HG02623 (cell line): ENCODE measurements around the gene ADCY5.

Experiments
- ATAC-seq: cut with Tn5 transposase; IDR thresholded peaks from one replicate; pipeline ENCODE4 v1.9.1; 2021; ENCODE audit warnings: moderate library complexity; ENCODE audit not compliant: unreplicated experiment

ADCY5 gene

DNA sequence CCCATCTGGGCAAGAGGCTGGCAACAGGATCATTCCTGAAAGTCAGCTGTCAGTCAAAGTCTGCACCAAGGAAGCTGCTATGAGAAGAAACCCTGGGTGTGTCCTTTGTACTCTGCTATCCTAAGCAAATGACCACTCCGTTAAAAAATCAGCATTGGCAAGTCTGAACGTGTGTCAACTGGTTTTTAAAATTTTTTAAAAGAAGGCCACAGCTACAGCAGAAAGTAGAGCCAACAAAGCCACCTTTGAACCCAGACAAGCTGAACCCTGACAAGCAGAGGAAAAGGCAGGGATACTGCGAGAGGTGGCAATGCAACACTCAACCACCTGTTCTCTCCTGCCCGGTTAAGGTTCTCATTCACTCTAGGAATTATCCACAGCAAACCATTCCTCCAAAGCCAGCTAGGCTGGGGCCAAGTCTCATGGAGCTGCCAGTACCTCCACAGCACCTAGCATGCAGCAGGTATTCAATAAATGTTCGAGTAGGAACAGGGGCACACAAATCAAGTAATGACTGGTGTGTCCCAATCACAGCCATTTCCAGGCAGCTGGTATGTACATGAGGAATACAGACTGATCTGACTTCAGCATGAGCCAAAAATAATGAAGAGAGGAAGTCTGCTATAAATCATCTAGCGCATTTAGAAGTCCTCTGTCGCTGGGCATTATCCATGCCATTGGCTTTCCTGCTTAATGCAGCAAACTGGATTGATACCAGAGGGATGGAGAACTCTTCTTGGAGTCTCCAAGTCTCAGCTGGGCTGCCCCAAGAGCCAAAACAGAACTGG, 76.0 kb downstream of the ADCY5 start:
- ATAC-seq: no peak

DNA sequence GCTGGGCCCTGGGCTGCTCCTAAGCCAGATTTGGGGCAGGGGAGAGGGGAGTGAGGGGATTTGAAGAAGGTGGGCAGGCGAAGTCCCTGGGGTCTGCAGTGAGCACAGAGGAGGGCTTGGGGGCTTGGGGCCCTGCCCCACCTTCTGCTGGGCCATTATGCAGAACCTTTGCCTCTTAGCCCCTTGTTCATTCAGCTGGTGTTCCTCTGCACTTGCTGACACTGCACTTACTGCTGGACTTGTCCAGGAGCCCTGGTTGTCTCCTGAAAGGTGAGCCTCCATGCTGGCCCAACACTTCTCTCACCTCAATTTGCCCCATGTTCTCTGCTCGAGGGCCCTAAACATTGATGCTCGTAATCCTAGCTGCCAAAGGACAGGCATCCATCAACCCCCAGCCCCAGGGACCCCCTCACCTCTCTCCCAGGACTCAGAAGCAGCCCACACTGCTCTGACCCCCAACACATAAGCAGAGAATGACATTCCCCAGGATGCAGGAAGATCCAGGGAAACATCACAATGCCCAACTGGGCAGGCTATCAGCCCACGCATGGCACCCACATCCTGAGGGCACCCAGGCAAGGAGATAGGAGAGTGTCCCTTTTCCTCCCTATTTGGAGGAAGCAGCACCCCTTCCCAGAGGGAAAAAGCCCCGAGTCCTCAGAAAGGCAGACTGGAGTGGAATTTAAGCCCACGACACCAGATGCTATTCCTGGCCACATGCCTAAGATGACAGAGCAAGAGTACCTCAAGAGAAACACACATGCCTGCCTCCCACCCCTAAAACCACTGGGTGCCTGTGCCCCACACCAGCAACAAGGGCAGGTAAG, 76.8 kb downstream of the ADCY5 start:
- no peak for ATAC-seq

DNA sequence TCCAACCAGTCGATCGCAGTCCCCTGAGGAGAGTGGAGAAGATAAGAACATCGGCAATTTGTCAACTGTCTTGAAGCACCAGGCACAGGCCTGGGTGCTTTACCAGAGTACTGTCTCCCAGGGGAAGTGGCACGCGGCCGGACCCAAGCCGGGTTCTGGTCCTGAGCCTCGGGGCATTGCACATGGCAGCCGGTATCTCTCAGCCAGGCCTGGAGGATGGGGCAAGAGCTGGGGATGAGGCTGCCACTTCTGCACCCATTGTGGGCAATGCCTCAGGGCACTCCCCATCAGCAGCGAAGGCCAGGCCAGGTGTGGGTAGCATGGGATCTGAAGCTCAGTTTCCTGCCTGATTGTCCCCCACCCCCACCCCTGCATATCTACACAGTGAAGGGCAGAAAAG, 77.5 kb downstream of the ADCY5 start:
- no peak for ATAC-seq

DNA sequence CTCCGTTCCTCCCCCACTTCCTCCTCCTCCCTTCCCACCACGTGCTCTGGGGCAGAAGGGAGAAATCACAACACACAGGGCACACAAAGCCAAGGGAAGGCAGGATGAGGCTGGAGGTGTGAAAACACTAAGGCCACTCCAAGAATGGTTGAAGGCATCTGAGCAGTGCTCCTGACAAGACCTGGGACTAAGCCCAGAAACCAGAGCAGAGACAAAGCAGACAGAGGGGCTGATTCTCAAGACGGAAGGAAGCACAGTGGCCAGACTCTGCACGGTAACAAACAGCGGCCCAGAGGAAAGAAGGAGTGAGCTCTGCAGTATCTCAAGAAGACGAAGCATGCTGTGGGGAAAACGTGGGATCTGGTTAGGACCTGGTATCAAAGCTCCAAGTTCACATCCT, 78.1 kb downstream of the ADCY5 start:
- ATAC-seq: no peak

DNA sequence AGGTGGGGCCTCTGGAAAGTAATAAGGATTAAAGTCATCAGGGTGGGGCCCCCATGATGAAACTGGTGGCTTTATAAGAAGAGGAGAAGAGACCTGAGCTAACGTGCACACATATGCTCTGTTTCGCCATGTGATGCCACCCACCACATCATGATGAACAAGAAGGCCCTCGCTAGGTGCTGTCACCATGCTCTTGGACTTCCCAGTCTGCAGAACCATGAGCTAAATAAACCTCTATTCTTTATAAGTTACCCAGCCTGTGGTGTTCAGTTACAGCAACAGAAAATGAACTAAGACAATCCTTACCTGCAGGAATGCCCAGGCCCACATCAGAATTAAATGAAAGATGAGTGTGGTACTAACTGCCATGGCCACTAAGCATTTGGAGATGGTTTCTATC, 79.8 kb downstream of the ADCY5 start:
- no peak for ATAC-seq

DNA sequence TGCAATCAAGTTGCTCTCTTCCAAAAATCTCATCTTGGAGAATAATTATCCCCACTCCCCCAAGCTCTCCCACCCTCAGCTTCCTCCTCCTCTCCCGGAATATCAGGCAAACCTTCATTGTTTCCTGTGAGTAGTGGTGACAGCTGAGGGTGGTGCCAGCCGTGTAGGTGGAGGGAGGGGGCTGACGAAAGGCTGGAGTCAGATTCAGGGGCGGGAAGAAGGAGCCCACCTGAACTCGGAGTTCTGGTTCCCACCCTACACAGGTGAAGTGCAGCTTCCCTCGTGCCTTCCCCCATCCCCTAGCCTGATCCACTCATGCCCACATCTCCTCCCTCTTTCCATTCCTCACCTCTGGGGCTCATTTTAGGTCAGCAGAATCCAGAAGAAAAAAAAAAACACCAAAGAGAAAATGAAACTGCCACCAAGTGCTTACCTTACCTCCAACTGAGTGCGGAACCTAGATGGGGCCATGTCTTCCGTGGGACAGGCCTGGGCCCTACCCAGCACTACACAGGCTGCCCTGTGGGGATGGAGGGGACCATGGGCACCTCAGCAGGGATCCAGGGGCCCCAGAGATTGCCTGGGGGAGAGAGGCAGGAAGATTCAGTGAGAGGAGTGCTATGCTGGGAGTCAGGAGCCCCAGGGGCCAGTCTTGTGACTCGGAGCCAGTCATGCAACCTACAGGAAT, 81.3 kb downstream of the ADCY5 start:
- no peak for ATAC-seq

DNA sequence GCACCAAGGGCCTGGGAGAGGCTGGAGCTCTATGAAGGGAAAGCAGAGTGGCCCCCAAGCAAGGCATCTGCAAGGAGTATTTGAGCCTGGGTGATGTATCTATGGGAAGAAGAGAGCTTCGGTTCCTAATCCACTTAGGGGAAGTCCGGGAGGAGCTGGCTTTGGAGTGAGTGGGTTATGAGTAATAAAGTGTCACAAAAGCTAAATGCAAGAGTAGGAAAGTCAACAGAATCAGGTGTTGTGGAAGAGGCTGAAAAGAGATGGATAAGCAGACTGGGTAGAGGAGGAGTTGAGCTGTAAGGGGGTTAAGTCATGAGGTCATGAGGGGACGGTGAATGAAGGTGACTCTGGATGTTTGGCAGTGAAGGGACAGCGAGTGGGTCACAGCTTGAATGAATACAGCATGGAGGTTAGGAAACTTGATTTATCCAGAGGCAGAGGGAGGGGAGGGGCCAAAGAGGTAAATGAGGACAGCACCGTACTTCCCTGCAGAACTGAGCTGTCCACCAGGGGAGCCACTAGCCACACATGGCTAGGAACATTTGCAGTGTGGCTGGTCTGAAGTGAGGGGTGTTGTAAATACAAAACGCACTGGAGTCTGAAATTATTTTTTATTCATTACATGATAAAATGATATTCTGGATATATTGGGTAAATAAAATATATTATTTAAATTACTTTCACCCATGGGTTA, 83.3 kb downstream of the ADCY5 start:
- ATAC-seq: no peak

DNA sequence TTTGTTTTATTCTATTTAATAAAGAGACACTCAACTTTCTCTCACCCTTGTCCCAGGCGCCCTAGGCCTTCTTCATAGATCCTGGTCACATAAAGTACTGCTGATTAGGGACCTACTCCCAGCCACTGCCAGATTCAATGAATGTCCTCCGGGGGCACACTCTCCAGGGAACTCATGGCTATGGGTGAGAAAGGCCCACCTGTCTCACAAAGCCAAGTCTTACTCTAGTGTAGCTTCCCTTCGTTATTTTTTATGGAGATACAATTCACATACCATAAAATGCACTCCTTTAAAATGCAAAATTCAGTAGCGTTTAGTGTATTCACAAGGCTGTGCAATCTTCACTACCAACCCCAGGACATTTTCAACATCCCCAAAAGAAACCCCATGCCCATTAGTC, 87.8 kb downstream of the ADCY5 start:
- no peak for ATAC-seq

DNA sequence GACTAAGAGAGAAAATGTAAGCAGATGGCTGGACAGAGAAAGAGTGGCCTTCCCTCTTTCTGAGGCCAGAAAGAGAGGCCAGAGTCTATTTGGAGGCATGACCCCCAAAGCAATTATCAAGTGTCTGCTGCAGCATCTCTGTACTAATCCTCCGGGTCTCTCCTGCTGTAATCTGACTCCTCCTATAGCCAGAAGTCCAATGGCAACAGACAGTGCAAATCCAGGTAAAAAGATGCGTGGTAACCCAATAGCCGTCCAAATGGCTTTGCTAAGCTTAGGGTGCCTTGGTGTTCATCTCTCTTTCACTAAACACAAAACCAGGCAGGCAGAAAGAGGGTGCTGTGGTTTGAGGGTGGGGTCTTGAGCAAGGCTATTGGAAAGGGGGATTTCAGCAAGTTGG, 91.6 kb downstream of the ADCY5 start:
- ATAC-seq: no peak

DNA sequence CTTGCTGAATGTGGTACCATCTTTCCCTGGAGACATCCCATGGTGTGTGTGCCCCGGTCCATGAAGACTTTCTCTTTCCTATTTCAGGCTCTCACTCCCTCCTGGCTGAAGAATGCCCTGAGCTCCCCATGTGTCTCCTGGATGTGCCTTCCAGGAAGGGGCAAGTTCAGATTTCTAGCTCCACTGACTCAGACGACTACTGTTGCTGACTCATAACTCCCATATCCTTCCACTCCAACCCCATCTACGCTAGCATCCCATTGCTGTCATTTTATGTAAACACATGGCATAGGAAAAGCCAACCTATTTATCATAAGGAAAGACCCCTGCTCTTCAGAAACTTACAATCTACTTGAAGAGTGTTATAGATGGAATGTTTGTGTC, 95.0 kb downstream of the ADCY5 start:
- no peak for ATAC-seq

DNA sequence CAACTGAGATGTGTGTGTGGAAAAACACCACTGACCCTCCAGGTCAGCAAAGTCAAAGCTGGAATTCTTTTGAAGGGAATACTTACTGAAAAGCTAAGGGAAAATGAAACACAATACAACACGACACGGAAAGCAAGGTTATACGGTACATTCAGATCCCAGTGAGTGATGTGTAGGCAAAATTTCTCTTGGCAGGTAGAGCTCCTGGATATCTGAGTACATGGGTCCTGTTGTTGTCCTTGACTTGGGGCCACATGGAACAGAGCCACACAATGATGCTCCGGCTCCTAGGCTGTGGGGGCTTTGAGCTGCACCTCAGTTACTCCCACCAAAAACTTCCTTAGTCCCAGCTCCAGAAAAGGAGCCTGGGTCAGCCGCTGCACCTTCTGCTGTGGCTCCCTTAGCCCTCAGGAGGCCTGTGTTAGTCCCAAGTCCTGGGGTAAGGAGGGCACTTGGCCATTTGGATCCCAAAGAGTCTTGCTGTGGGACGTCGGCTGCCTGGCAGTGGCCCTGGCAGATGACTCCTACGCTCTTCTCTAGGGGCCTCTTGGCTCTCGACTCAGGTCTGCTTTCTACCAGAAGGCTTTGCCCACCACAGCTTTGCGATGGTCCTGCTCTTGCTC, 95.6 kb downstream of the ADCY5 start:
- ATAC-seq: no peak

DNA sequence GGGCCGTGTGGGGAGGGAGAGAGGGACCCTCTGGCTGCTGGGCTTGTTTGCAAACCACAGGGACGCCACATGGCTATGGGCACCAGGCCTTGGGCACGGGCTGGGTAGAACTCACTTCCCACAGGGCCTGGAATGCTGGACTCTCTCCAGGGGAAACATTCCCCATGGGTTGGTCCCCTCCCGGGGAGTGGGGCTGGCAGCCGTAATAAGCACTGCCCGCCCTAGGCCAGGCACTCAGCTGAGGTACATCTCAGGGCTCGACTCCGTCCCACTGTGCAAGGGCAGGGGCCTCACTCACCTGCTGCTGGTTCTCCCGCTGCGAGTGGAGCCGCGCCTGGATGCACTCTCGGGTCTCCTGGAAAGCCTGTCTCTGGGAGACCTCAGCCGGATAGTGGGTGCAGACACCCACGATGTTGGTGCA, 96.7 kb downstream of the ADCY5 start:
- no peak for ATAC-seq

DNA sequence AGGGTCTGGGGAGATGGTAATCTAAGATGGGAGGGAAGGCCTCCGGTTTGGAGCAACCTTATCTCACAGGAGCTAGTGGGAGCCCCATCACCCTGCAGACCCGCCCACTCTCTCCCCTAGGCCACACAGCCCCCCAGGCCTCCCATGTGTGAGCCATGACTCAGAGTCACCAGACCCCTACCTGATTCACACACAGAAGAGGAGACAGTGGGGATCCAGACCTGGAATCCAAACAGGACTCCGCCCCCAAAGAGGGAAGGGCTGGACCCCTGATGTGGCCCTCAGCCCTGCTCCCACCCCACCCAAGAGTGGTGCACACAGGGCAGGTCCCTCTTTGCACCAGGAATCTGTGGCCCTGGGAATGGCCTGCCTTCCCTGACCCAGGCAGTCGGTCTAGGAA, 97.4 kb downstream of the ADCY5 start:
- no peak for ATAC-seq

DNA sequence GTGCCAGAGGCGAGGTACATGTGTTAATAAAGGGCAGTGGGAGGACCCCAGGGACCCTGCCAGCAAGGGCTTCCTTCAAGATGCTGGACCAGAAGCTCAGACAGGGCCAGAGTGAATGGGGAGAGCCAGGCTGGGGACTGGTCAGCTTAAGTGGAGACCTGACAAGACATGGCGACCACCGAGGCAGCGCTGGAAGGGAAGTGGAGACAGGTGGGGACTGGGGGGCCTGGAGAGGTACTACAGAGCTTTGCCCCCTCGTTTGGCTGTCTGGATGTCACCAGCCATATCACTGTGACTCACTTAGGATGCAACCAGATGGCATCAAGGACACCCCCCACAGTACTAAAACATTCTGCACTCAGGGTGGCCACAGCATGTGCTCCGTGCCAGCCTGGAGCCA, 97.9 kb downstream of the ADCY5 start:
- ATAC-seq: no peak

DNA sequence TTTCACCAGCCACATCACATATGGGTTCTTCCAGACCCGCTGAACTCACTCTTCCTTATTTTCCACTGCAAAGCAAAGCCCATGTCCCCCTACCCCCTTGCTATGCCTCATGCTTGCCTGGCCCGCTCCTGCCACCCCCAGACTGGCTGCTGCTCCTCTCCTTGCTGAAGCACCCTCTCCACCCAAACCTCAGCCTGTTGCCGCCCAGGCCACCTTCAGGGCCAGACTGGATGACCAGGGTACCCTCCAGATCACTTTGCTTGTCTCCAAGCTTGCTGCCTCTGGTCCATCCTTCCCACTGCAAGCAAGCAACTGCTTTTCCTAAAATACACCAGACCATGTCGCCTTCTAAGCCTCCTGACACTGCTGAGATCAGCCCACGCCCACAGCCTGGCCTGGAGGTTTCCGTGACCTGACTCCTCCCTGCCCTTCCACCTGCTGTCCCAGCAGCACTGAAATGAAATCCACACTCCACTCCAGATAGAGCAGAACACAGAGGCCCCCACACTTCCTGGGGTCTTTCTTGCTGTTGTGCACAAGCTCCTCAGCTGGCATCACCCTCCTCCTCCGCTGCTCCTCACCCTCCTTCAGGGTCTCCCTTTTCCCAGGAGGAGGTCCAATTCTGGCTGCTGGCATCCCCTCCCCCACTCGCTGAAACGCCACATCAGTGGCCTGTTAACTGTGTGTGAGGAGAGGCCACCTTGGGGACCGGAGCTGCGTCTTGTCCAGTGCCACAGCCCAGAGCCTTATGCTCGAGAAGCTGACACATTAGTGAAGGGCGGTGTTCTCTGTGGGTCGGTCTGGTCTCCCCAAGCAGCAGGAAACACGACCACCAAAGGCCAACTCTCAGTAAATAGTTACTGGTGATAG, 99.1 kb downstream of the ADCY5 start:
- ATAC-seq: no peak

DNA sequence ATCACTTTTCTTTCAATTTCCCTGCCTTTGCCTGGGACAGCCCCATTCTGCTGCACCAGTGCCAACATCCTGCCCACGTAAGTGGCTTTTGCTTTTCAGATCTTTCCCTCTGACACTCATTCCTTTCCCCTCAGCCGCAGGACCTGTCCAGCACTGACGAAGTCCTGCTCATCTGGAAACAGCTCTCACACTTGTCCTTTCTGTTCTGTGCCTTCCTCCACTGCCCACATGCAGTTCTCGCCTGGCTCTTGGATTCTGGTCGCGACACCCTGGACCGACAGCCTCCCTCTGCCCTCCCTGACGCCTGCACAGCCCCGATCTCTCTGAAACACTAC, 99.7 kb downstream of the ADCY5 start:
- no peak for ATAC-seq

DNA sequence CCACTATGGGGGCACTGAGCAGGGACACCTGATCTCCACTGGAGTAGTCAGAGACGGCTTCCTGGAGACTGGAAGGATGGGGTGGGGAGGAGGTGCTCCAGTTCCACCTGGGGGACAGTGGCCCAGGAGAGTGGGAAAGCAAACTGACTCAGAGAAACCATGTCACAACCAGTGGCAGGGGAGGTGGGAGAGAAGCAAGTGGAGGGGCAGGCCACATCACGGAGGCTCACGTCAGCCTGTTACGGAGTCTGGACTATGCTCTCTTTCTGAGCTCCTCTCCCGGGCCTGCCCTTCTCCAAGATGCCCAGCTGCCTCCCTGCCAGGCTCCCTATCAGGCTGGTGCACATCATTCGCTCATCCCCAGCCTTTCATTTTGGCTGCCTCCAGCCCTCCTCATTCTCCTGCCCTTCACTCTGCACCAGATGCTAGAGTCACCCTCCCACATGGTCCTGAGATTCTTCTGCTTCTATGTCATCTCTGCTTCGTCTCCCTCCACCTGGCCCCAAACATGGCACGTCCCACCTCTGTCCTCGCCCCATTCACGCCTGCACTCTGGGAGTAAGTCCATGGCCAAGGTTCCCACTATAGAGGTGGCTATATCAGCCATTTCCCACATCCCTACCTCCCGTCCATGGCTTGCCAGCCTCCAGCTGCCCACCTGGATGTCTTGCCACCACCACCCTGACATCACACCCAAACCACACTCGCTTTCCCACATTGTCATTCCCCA, 100.3 kb downstream of the ADCY5 start:
- ATAC-seq: no peak

DNA sequence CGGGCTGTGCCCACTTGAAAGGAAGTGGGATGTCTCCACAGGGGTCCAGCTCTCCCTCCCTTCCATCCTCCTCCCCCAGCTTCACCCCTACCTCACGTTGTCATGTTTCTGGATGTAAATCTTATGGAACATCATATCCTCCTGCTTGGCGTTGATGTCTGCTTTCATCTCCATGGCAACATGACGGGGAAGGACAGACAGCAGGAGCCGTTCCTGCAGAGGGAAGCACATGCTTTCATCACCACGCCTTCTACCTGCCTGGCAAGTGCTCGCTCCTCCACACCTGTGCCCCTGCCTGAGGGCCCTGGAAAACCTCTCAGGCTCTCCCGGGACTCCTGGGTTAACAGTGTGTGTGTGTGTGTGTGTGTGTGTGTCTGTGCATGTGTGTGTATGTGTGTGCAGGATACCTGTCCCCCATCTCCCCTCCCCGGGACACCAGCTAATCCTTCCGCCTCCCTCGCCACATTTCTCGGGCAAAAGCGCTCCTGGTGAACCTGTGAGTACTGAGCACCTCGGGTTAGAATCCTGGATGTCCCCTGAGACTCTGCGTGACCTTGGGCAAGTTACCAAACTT, 101.1 kb downstream of the ADCY5 start:
- ATAC-seq: no peak

DNA sequence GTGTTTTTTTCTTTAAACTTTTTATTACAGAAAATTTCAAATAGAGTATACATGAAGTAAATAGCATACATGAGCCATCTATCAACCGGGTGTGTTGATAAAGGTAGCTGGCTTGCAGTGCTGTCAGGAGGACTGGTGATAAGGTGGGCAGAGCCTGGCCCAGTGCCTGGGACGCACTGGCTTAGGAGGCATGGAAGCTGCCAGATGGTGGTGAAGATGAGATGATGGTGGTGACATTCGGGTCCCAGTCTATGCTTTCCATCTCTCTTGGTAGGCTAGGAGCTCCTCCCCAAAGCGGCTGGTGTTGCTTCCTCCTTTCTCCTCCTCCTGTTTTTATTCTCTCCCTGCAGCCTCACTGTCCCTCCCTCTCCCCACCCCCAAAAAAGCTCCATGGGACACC, 101.7 kb downstream of the ADCY5 start:
- no peak for ATAC-seq
